SH-SY5Y (cell line): ENCODE measurements around the gene PRDM16.

Source experiments
- GATA2 ChIP-seq: IDR thresholded peaks from 2 replicates; pipeline ENCODE4 v1.6.1; 2011; ENCODE audit warnings: mild to moderate bottlenecking, low read depth, low read length
- GATA3 ChIP-seq: IDR thresholded peaks from 2 replicates; pipeline ENCODE4 v1.6.1; 2011; ENCODE audit warnings: low read depth, mild to moderate bottlenecking, low read length, moderate library complexity

DNA sequence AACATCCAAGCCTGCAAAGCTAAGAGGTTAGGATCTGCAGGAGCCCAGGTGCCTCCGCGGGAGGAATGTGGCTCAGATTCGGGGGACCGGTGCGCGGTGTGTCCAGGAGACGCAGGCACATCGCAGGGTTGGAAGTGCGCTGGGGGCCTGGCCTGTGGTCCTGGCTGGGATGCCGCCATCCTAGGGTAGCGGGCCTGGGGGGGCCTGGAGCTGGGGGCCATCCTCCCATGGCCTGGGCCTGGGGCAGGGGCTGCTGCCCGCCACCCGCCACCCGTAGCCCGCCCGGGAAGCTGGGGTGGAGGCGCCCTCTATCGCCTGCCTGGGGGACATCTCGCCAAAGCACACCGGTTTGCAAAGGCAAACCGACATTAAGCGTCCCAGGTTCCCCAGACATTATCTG, 214.8 kb downstream of the PRDM16 start:
- TF ChIP-seq GATA2, result no peak
- TF ChIP-seq GATA3, result no peak
